G401 (cell line): ENCODE data around the gene RTEL1. TPM values are rescaled to one million over a fixed set of nuclear protein-coding genes. Genes with fewer than 3 reads are reported as not detected.
"Not testable (repeated sequence)": the region's sequence is repeated elsewhere in the genome, so short reads cannot be mapped to it uniquely, and the experiment has no call there.

Experiments used
- DNase-seq: peaks from one replicate; pipeline ENCODE4 v3.0.0-alpha.2; 2015; ENCODE audit warnings: low spot score
- in situ Hi-C: cut with HindIII; loops from 2 replicates; pipeline ENCODE4 v1.10.0; 2016; ENCODE audit warnings: low sequenced_read_pairs, mixed read lengths
- total RNA-seq: library from RNA; depleted of rRNA; stranded (reverse); fragments of >200 nt; shearing (Covaris generic); gene quantifications from 2 replicates; pipeline ENCODE4 v1.2.3, GENCODE V29; 2014

RTEL1 gene
- total RNA-seq, 1 experiment from 2014 or later = 18.7 TPM

DNA sequence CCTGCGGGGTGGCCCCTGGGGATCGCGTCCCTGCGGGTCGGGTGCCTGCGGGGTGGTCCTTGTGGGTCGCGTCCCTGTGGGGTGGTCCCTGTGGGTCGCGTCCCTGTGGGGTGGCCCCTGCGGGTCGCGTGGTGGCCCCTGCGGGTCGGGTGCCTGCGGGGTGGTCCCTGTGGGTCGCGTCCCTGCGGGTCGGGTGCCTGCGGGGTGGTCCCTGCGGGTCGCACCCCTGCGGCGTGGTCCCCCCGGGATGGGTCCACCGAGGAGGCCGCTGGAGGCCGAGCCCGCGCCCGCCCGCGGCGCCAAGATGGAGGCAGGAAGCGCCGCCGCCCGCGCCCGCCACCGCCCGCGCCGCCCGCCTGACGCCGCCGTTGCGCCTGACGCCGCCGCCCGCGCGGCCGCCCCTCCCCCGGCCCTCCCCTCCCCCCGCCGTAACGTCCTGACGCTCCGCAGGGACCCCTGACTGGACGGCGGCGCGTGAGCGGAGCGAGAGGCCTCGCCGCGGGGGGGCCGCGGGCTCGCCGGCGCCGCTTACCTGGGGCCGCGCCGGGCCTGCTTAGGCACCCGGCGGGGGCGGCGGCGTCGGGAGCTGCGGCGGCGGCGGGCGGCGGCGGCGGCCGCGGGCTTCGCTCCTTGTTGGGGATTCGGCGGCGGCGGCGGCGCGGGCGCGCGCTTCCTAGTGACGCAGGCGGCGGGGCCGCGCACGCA lies 31.5 kb upstream of the RTEL1 start, which contains the start of gene GMEB2:
Gene GMEB2, minus strand, starts transcription at position 678 of the 705 bp plus-strand sequence. CDS start 7,704 bp downstream, outside the sequence.
- in situ Hi-C loops = no loop called here
- DNase-seq = peak; percentile 74

DNA sequence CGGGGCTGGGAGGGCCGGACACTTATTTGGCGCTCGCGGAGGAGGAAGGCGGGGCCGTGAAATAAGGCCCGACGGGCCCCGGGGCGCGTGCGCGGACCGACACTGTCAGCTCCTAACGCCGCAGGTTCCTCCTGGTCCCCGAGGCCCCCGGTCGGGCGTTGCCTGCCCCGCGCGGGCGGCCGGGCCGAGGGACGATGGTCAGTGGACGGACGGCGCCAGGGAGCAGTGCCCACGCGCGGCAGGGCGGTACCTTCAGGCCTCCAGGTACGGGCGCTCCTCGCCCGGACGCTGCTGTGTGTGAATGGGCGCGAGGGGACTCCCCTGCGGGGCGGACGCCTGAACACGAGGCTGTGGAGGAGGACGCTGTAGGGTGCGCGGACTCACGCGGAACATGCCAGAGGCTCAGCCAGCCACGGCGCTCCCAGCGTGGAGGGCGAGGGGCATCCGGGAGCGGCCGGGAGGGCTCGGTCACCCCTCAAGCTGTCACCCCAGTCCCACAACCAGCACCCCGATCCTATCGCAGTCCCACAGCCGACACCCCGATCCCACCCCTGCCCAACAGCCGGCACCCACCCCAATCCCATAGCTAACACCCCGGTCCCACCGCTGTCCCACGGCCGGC lies 30.9 kb upstream of the RTEL1 start:
- in situ Hi-C loops = no loop called here
- DNase-seq = peak; percentile 87

DNA sequence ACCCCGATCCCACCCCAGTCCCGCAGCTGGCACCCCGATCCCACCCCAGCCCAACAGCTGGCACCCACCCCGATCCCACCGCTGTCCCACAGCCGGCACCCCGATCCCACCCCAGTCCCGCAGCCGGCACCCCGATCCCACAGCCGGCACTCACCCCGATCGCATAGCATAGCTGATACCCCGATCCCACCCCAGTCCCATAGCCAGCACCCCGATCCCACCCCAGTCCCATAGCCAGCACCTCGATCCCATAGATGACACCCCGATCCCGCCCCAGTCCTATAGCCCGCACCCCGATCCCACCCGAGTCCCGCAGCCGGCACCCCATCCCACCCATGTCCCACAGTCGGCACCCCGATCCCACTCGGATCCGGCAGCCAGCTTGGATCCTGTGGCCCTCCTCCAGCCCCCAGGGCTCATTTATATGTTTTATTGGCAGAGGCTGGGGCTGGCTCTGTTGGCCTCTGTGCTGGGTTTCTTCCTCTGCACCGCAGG lies 30.3 kb upstream of the RTEL1 start:
- in situ Hi-C loops = no loop called here
- no peak for DNase-seq

DNA sequence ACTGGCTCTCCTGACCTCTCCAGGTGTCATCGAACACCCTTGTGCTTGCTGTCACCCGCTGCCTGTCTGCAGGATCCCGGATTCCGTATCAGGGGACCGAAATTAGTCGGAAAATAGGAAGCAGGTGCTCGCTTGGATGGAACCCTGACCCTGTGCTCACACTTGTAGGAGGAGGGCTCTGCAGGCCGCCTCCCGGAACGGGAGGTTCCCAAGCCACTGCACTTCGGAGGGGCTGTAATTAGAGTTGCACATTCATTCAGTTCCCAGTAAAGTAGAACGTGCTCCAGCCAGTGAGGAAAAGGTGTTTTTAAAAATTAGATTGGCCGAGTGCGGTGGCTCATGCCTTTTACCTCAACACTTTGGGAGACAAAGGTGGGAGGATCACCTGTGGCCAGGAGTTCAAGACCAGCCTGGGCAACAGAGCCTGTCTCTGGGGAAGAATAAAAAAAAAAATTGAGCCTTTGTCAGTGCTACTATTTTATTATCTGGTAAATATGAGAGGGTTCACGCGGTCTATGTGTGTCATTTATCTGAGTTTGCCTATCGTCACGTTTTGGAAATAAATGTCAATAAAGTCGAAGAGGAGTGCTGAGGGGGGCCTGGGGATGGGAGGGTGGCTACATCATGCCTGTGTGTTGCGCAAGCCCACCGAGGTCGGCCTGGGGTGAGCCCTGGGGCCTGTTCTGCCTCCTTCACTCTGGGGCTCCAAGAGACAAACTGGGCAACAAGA lies 29.7 kb upstream of the RTEL1 start:
- peak; percentile 84 for DNase-seq
- in situ Hi-C loops = no loop called here

DNA sequence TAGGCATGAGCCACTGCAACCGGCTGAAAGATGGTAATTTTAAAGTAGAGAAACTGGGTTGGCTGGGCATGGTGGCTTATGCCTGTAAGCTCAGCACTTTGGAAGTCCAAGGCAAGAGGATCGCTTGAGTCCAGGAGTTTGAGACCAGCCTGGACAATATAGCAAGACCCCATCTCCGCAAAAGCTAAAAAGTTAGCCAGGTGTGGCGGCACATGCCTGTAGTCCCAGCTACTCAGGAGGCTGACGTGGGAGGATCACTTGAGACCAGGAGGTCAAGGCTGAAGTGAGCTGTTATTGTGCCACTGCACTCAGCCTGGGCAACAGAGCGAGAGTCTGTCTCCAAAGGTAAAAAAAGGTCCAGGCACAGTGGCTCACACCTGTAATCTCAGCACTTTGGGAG lies 27.2 kb upstream of the RTEL1 start:
- in situ Hi-C loops, DNase-seq: not testable (repeated sequence)

DNA sequence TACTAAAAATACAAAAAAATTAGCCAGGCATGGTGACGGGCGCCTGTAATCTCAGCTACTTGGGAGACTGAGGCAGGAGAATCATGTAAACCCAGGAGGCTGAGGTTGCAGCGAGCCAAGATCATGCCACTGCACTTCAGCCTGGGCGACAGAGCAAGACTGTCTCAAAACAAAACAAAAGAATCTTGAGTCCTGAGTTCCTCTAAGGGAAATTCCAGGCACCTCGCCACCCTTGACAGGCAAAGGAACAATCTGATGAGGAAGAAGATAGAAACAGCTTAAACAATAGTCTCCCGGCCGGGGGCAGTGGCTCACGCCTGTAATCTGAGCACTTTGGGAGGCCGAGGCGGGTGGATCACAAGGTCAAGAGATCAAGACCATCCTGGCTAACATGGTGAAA lies 26.7 kb upstream of the RTEL1 start:
- in situ Hi-C loops, DNase-seq: not testable (repeated sequence)

DNA sequence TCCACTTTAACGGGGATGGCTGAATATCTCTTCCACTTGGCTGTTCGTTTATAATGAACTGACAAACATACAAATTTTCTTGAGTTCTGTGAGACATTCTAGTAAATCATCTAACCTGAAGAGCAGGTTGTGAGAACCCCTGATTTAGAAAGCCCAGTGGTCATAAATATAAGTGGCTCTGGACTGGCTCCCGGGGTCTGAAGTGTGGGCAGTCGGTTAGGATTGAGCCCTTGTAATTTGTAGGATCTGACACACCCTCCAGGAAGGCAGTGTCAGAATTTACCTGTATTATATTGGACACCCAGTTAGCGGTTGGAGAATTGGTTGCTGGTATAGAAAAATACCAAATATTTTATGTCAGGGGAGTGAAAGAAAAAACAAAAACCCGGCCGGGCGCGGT lies 24.4 kb upstream of the RTEL1 start:
- in situ Hi-C loops = no loop called here
- no peak for DNase-seq

DNA sequence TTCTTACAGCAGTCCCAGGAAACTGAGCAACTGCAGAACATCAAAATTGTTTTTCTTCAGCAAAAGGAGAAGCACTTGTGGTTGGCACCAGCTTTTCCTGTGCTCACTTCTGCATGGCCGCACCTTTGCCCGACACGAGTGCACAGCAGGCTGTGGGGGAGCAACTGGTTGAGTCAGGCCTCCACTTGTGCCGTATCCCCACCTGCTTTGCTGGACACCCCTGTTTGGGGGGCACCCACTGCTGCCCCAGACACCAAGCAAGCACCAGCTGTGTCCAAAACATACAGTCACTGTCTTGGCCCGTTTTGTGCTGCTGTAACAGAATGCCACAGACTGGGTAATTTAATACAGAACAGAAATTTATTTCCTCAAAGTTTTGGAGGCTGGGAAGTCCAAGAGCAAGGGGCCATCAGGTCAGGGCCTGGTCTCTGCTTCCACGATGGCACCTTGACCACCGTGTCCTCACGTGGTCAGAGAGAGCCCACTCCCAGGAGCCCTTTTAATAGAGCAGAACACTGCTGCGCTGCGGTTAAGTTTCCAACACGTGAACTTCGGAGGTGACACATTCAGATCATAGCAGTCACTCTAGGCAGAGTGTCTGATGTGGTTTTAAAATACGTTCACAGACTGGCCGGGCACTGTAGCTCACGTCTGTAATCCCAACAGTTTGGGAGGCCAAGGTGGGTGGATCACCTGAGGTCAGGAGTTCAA lies 22.5 kb upstream of the RTEL1 start:
- in situ Hi-C loops = no loop called here
- DNase-seq = no peak

DNA sequence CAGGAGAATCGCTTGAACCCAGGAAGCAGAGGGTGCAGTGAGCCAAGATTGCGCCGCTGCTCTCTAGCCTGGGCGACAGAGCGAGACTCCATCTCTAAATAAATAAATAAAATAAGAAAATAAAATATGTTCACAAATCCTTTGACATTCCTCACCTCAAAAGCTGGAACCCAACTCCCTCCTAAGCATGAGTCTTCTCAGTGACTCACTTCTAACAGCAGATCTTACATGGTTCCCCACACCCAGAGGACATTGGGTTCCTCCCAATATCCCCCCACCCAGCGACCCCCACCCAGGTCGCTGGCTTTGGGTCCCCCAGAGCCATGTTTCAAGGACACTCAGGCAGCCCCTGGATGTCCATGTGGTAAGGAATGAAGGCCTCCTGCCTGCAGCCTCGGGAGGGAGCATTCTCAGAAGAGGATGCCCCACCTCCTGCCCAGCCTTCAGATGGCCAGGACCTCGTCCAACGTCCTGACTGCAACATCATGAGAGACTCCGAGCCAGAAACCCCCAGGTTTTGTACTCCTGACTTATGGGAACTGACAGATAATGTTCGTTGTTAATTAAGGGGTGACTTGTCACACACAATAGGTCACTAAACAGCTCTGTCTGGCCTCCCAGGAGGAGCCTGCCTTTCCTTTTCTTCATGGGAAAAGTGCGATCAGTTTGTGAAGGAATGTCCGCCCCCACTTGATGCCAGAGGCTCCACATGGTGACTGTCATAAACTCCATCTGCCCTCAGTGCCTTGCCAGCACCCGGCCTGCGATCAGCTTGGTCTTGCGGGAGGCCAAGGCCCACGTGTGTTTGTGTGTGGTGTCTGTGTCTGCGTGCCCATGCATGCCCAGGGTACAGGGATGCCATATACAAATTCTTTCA lies 21.1 kb upstream of the RTEL1 start:
- in situ Hi-C loops = no loop called here
- peak; percentile 94 for DNase-seq

DNA sequence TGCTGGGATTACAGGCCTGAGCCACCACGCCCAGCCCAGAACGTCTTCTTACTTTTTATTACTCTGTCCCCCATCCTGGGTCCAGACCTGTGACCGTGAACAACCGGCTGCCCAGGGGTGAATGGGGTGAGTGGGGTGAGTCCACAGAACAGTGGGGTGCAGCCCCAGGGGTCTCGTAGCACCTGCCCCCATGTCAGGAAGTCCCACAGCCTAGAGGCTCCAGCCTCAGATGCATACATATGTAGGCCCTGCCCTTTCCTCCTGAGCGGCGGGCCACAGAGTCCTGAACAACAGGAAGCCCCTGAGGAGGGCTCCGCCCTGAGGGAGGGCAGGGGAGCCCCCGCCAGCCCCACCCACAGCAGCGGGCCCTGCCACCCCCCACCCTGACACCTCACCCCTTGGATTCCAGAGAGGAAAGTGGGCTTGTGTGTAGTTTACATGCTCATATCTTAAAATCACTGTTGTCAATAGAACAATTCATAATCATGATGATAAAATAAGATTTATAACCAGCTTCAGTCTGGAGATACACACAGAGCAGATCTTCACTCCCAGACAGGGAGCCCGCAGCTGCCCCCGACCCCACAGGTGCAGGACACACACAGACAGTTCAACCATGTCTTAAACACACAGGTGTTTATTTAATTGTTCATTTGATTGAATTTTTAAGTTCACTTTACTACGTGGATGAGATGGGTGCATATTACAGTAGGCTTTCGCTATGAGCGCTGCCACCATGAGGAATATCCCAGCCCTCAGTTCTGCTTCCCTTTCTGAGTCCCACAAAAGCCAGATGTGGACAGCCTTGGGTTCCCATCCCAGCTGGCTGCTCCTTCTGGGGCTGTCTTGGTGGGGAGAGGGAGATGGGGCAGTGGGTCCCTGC lies 18.8 kb upstream of the RTEL1 start:
- in situ Hi-C loops = no loop called here

DNA sequence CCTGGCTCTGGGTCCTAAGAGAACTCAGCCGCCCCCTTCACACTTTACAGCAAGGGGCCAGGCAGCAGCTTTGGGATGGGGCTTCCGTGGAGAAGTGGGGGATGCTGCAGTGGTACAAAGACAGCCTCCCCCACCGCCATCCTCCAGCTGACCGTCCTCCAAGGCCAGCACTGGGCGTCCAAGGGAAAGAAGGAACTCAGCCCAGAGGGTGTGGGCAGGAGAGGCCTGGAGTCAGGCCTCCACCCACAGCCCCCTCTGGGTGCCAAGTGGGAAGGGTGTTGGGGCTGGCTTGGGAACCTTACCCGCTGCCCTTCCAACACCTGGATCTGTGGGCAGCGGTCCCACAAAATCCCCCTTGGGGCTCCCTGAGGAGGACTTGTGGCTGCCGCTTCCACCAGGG lies 18.0 kb upstream of the RTEL1 start:
- in situ Hi-C loops = no loop called here

More for the DNA sequence above, 18.8 kb upstream of the RTEL1 start:
- no peak for DNase-seq

DNA sequence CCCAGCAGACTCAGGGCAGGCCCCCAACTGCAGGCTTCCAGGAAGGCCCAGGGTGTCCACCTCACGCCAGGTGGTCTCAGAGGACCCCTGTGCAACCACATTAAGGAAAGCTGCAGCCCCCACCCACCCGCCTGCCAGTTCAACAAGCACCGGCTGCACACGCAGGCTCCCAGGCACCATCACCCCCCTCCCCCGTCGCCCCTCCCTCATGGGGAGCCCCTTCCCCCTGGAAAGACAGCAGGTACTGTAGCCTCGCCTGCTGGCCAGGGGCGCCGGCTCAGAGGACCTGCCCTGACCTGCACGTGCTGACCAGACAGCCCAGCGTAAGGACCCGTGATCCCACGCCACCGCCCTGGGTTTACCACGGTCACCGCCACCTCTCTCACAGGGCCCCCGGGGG lies 17.4 kb upstream of the RTEL1 start:
- DNase-seq, in situ Hi-C loops: not testable (repeated sequence)

More for the DNA sequence above, 18.0 kb upstream of the RTEL1 start:
- DNase-seq = no peak

DNA sequence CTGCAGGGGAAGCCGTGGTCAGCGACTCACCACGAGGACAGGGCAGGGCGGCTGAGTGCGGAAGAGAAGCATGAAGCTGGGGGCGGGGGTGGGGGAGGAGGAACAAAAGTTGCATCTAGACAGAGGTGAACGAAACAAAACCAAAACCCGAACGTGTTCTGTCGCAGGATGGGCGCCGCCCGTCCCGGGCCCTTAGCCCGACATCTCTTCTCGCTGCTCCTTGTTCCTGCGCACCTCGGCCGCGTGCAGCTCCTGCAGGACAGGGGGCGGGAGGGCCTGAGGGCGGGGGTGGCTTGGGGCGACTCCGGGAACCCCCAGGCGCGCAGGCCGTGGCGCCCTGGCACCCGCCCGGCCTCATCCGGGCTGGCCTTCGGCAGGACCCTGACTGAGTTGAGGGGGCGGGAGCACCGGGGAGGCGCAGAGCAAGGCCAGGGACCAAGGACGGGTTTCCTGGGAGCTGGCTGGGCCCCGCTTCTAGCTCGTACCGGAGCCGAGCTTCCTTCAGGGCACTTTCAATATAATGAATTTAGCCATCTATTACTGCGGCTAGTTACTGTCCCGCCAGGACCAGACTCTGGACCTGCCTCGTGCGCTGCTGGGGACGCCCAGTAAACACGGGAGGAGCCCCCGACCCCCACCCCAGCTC lies 16.8 kb upstream of the RTEL1 start:
- DNase-seq = no peak
- in situ Hi-C loops = no loop called here

DNA sequence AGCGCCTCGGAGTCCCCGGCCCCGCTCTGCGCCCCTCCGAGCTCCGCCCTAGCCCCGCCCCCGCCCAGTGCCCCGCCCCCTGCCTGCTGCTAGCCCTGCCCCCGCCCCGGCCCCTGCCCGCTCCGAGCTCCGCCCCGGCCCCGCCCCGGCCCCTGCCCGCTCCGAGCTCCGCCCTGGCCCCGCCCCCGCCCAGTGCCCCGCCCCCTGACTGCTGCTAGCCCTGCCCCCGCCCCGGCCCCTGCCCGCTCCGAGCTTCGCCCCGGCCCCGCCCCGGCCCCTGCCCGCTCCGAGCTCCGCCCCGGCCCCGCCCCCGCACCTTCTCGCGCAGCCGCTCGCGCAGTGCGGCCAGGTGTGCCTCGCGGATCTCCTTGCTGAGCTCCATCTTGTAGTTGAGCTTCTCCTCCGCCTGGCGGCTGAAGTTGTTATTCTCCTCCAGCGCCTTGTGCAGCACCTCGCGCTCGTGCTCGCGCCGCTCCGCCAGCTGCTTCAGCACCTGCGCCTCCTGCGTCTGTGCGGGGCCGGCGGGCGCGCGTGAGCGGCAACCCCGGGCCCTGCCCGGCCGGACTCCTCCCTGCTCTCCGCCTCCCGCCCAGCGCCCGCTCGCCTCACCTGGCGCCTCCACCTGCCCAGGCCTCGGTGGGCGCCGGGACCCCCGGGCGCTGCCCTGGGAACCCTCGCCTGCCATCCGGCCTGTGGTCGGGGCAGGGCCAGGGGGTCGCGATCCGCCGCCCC lies 16.2 kb upstream of the RTEL1 start:
- in situ Hi-C loops = no loop called here
- peak; percentile 79 for DNase-seq

DNA sequence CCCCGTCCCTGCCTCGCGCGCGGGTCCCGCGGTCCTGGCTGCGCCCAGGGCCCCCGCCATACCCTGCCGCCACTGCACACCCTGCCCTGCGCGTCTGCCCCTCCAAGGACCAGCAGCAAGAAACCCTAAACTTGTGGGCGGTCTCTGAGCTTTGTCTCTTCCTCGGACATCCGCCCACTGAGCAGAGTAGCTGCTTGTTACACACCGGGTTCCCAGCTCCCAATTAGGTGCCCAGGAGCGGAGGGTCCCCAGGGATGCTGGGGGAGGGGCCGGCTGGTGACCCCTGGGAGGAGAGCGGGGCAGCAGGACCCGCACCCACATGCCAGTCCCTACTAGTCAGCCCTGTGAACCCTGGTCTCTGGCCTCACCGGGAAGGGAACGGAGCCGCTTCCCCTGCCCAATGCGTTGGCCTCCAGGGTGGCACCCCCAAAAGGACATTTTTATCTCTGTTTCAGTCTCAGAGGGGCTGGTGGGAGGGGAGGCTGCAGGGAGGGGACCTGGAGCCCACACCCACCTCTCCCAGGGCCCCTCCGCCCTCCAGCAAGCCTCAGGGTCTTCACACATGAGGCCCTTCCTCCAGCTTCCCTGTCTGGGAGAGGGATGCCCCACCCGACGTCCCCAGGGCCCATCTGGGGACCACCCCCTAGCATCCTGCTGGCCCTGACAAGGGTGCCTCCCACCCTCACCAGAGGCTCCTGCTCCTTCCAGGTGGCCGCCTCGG lies 15.4 kb upstream of the RTEL1 start:
- in situ Hi-C loops = no loop called here
- no peak for DNase-seq

DNA sequence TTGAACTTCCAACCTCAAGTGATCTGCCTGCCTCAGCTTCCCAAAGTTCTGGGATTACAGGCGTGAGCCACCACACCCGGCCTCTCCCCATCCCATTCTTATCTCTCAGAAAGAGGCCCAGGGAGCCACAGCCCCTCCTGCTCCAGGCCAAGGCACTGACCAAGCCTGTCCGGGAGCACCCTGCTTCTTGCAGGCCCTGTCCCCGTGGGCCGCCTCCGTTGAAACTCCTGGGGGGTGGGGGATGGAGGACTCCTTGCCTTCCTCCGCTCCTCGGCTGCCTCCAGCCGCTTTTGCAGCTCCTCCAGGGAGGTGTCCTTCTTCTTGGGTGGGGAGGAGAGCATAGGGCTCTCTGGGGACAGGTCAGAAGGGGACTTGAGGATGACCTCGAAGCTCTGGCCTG lies 14.6 kb upstream of the RTEL1 start:
- in situ Hi-C loops = no loop called here
- DNase-seq = no peak
